Endothelial cell of umbilical vein (primary cell): ENCODE results near the gene RASA2. TPM values are rescaled to one million over a fixed set of nuclear protein-coding genes. Genes with fewer than 3 reads are reported as not detected.

Source experiments
- BruUV-seq: library from RNA; stranded (reverse); fragments of 400-500 nt; replicated peaks from 2 replicates; lab custom pipeline; 2021; lab: Mats Ljungman, UMichigan
- CTCF ChIA-PET: fragments of 300-600, 350-600 bp; sonication (Branson Sonifier 250); formaldehyde crosslinking; loops from one replicate; lab custom pipeline; 2021; ENCODE audit warnings: antibody characterized with exemption, inconsistent platforms; lab: Charles Lee
- POLR2A ChIA-PET: fragments of 300-600, 350-600 bp; sonication (Branson Sonifier 250); formaldehyde crosslinking; loops from one replicate; lab custom pipeline; 2021; ENCODE audit warnings: antibody characterized with exemption, inconsistent platforms; lab: Charles Lee
- DNase-seq: peaks from one replicate; pipeline ENCODE4 v3.0.0-alpha.2; 2011; ENCODE audit warnings: low read depth, low spot score
- FAIRE-seq: peaks from 2 replicates; lab custom pipeline; 2011; peaks lifted over from hg19 to GRCh38; lab: Jason Lieb, UNC
- H2AFZ ChIP-seq: 2 replicates; pipeline ENCODE4 v1.6.0; 2012; ENCODE audit warnings: low read depth, low read length, control low read depth, inconsistent platforms
- H3K27ac ChIP-seq: 2 replicates; pipeline ENCODE4 v1.5.1; 2011; ENCODE audit warnings: low read depth, mild to moderate bottlenecking, control low read depth, low read length, moderate library complexity; ENCODE audit not compliant: insufficient read depth
- H3K27me3 ChIP-seq, 2 experiments: 2 replicates each; pipeline versions ENCODE4 v1.6.0 to v1.6.1; 2011; ENCODE audit warnings: low read length in 2 of 2, mixed read lengths in 1 of 2; ENCODE audit not compliant: control insufficient read depth in 2 of 2, insufficient read depth in 2 of 2
- H3K36me3 ChIP-seq, 2 experiments: 2 replicates in 1 of 2; 3 replicates in 1 of 2; pipeline ENCODE4 v1.5.1; 2011; ENCODE audit warnings: low read length in 2 of 2, mild to moderate bottlenecking in 1 of 2, moderate library complexity in 1 of 2; ENCODE audit not compliant: control insufficient read depth in 2 of 2, insufficient read depth in 2 of 2; ENCODE audit errors: extremely low read depth in 1 of 2
- H3K4me1 ChIP-seq: 3 replicates; pipeline ENCODE4 v1.5.1; 2011; ENCODE audit warnings: mild to moderate bottlenecking, low read length; ENCODE audit not compliant: control insufficient read depth, insufficient read depth; ENCODE audit errors: extremely low read depth
- H3K4me2 ChIP-seq: 2 replicates; pipeline ENCODE4 v1.6.1; 2011; ENCODE audit warnings: low read length, control low read depth, mixed read lengths; ENCODE audit not compliant: insufficient read depth
- H3K4me3 ChIP-seq, 3 experiments: fragments of 200-600 bp in 1 of 3; sonication (generic), shearing (Covaris generic) in 1 of 3; replicated peaks in 1 of 3; 2 replicates each; pipeline ENCODE4 v1.5.1; 2011 to 2016; ENCODE audit warnings: control low read depth in 3 of 3, low read length in 3 of 3, mild to moderate bottlenecking in 2 of 3, inconsistent platforms in 1 of 3, low read depth in 1 of 3, moderate library complexity in 1 of 3; ENCODE audit not compliant: insufficient read depth in 1 of 3
- H3K79me2 ChIP-seq: 2 replicates; pipeline ENCODE4 v1.6.0; 2012; ENCODE audit warnings: low read length, inconsistent platforms; ENCODE audit not compliant: control insufficient read depth, insufficient read depth
- H3K9ac ChIP-seq: replicated peaks from 2 replicates; pipeline ENCODE3; 2011; ENCODE audit warnings: low read length, control low read depth; ENCODE audit not compliant: insufficient read depth; ENCODE audit errors: extremely low read depth
- H3K9me1 ChIP-seq: replicated peaks from 3 replicates; pipeline ENCODE4 v1.6.0; 2011; ENCODE audit warnings: mild to moderate bottlenecking, low read length; ENCODE audit not compliant: control insufficient read depth, insufficient read depth; ENCODE audit errors: extremely low read depth
- H3K9me3 ChIP-seq: replicated peaks from 2 replicates; pipeline ENCODE4 v1.5.1; 2012; ENCODE audit warnings: low read length, inconsistent platforms; ENCODE audit not compliant: control insufficient read depth, insufficient read depth
- H4K20me1 ChIP-seq: replicated peaks from 2 replicates; pipeline ENCODE3; 2011; ENCODE audit warnings: mild to moderate bottlenecking, low read length; ENCODE audit not compliant: control insufficient read depth, insufficient read depth; ENCODE audit errors: extremely low read depth
- EZH2 ChIP-seq: IDR thresholded peaks from 2 replicates; pipeline ENCODE4 v1.6.1; 2012; ENCODE audit warnings: borderline replicate concordance, low read depth, mild to moderate bottlenecking, moderate library complexity, low read length, inconsistent platforms; ENCODE audit not compliant: severe bottlenecking
- FOS ChIP-seq: IDR thresholded peaks from 2 replicates; pipeline ENCODE4 v1.6.1; 2011; ENCODE audit warnings: mild to moderate bottlenecking, low read length, moderate library complexity, borderline replicate concordance; ENCODE audit not compliant: insufficient read depth
- GATA2 ChIP-seq: IDR thresholded peaks from 2 replicates; pipeline ENCODE4 v1.7.0; 2011; ENCODE audit warnings: low read depth, mild to moderate bottlenecking, moderate library complexity, mixed read lengths, low read length; ENCODE audit not compliant: insufficient read length, insufficient read depth
- JUN ChIP-seq: IDR thresholded peaks from 2 replicates; pipeline ENCODE4 v1.6.1; 2011; ENCODE audit warnings: borderline replicate concordance, low read depth; ENCODE audit not compliant: insufficient read length, insufficient read depth
- MYC ChIP-seq: IDR thresholded peaks from one replicate; pipeline ENCODE4 v1.6.1; 2011; ENCODE audit warnings: mild to moderate bottlenecking, low read depth, low read length
- POLR2A ChIP-seq: IDR thresholded peaks from 2 replicates; pipeline ENCODE4 v1.6.1; 2012; ENCODE audit warnings: low read depth, mild to moderate bottlenecking, control low read depth, low read length
- POLR2AphosphoS5 ChIP-seq: IDR thresholded peaks from 2 replicates; pipeline ENCODE4 v1.6.1; 2012; ENCODE audit warnings: low read depth, mild to moderate bottlenecking, control low read depth, low read length, moderate library complexity; ENCODE audit not compliant: insufficient read depth
- dilution Hi-C: fragments of 300-500 bp; cut with MboI; formaldehyde crosslinking; loops from one replicate; pipeline ENCODE4 v1.15.0; 2019; ENCODE audit warnings: low sequenced_read_pairs; ENCODE audit not compliant: extremely low pct_ligation_motif_present
- intact Hi-C: fragments of 100-400 bp; cut with micrococcal nuclease; formaldehyde crosslinking; loops from one replicate; pipeline ENCODE4 v1.10.0; 2022
- polyA plus RNA-seq, 4 experiments: library from polyadenylated mRNA; depleted of rRNA in 3 of 4; stranded (reverse) in 3 of 4; unstranded in 1 of 4; fragments of >200 nt; gene quantifications; 2 replicates each; pipeline versions ENCODE4 v1.2.1 to v1.2.3, GENCODE V29; 2011 to 2012; ENCODE audit warnings: missing spikeins in 1 of 4
- total RNA-seq: library from RNA; stranded (reverse); gene quantifications from 2 replicates; pipeline ENCODE4 v1.2.3, GENCODE V29; 2021
- TF ChIP-seq, protein P1 (sequence below), 2 donors: IDR thresholded peaks; 1 replicate in 1 of 2; 2 replicates in 1 of 2; pipeline ENCODE4 v1.5.1; 2011; ENCODE audit warnings: low read length in 2 of 2, mild to moderate bottlenecking in 2 of 2, moderate library complexity in 2 of 2, control low read depth in 1 of 2, inconsistent platforms in 1 of 2, low read depth in 1 of 2; ENCODE audit not compliant: insufficient read depth in 1 of 2; ENCODE audit errors: extremely low read depth in 1 of 2
- TF ChIP-seq, protein P2 (sequence below): IDR thresholded peaks from 2 replicates; pipeline ENCODE4 v1.6.1; 2011; ENCODE audit not compliant: insufficient read depth, insufficient read length

The RASA2 gene
- total and polyA plus RNA-seq, 2 donors (not counting 3 experiments of a cell fraction or from before 2014, with no cell fraction given), result 3.1 to 20.2 TPM

DNA sequence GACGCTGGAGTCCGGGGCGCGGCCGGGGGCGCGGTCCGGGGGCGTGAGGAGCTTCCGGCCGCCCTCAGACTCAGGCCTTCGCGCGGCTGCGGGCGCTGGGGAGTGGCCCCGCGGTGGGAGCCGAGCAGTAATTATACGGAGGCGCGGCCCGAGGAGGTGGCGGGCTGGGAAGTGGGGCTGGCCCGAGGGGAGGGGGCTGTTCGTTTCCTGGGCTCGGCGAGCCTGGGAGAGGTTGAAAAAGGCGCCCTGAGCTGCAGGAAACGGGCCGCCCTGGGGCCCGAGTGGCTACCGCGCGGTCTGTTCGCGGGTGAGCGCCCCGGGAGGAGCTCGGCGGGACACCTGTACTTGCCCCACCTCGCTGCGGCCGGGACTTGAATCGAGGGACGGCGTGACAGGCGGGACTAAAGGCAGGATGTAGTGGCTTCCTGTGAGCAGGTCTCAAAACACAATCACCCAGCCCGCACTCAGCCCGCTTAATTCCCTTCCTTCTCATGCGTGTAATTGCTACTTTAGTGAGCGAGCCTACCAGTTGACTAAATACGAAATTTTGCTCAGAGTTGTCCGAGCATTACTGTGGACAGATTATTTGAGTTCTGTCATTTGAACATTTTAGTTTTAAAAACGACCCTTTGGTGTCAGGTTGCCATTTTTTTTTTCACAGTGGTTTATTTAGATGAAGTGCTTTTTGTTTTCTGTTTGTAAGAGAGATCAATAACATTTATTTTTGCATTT, 860 bp downstream of the RASA2 start:
- BruUV-seq, result no TSS peak
- DNase-seq (peak; percentile 60), FAIRE-seq (peak; percentile 72)

DNA sequence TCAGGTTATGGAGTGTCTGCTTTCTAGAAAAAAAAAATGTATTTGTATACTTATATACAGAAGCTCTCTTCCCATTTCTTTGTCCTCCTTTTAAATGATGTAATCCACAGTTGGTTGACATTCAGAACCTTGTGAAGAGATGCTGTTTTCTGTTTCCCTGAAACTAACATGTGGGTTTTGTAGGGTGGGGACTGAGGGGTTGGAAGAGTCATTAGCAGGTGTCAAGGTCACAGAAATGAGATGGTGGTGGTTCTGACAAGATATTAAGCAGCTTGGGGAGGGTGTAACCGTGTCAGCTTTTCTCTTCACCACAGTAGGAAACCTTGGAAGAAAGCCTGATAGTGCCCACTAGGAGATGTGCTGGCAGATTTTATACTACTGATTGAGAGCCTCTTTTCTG, 2.4 kb downstream of the RASA2 start:
- Histone ChIP-seq H3K9me1 (no peaks in the 10 kb centered on the region), H3K9ac (no peak overlapping the region), H3K4me3 (no peak overlapping the region), H4K20me1 (peaks cover 8% of the 10 kb centered on the region), H3K27me3 (no peaks in the 10 kb centered on the region), H3K4me2 (peak overlapping the region; percentile 88), H3K79me2 (peaks cover 72% of the 10 kb centered on the region), H3K4me1 (peaks cover 50% of the 10 kb centered on the region), H3K9me3 (no peaks in the 10 kb centered on the region), H2AFZ (no peak overlapping the region), H3K27ac (no peak overlapping the region), H3K36me3 (peaks cover 0 to 2% of the 10 kb centered on the region in 2 experiments)
- intact Hi-C loops, result no loop called here
- TF ChIP-seq MYC (no peak), POLR2AphosphoS5 (no peak), EZH2 (no peak), JUN (no peak), POLR2A (no peak), FOS (no peak), GATA2 (no peak)
- TF ChIP-seq, protein P1, sequence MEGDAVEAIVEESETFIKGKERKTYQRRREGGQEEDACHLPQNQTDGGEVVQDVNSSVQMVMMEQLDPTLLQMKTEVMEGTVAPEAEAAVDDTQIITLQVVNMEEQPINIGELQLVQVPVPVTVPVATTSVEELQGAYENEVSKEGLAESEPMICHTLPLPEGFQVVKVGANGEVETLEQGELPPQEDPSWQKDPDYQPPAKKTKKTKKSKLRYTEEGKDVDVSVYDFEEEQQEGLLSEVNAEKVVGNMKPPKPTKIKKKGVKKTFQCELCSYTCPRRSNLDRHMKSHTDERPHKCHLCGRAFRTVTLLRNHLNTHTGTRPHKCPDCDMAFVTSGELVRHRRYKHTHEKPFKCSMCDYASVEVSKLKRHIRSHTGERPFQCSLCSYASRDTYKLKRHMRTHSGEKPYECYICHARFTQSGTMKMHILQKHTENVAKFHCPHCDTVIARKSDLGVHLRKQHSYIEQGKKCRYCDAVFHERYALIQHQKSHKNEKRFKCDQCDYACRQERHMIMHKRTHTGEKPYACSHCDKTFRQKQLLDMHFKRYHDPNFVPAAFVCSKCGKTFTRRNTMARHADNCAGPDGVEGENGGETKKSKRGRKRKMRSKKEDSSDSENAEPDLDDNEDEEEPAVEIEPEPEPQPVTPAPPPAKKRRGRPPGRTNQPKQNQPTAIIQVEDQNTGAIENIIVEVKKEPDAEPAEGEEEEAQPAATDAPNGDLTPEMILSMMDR (IDR thresholded peaks at IDR 0.05; ENCODE audit: extremely low read depth in 1 of 2, insufficient read depth in 1 of 2, low read depth in 1 of 2, low read length in 2 of 2), result no peak
- TF ChIP-seq, protein P2, sequence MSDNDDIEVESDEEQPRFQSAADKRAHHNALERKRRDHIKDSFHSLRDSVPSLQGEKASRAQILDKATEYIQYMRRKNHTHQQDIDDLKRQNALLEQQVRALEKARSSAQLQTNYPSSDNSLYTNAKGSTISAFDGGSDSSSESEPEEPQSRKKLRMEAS, result no peak
- POLR2A ChIA-PET, result no interaction called here
- DNase-seq (no peak), FAIRE-seq (no peak)
- dilution Hi-C loops, result no loop called here
- BruUV-seq, result no TSS peak
- CTCF ChIA-PET, result interaction anchor here (0.7 to 1.3 kb wide), 5 partner anchors 8 to 72 kb away, joined by 3 to 9 read pairs (median 3); no protein-coding TSS in a partner anchor

More for the DNA sequence above, 860 bp downstream of the RASA2 start:
- peak; percentile 64 for TF ChIP-seq POLR2A
- TF ChIP-seq POLR2AphosphoS5, result peak; percentile 65
- TF ChIP-seq GATA2, result no peak
- intact Hi-C loops, result loop anchor here (1.0 to 2.0 kb wide), 4 partner anchors 9 to 77 kb away; no protein-coding TSS in a partner anchor
- H2AFZ ChIP-seq, result peak overlapping the region; percentile 49
- H3K9ac ChIP-seq, result peak overlapping the region; percentile 91
- peak overlapping the region; percentile 88 for H3K4me2 ChIP-seq
- peaks cover 8% of the 10 kb centered on the region for H4K20me1 ChIP-seq
- H3K27ac ChIP-seq, result peak overlapping the region; percentile 74
- ChIA-PET POLR2A (interaction anchor here (1.1 kb wide), 1 partner anchor 13 kb away, joined by 4 read pairs; no protein-coding TSS in a partner anchor), CTCF (interaction anchor here (0.6 to 3.3 kb wide), 7 partner anchors 14 to 73 kb away, joined by 3 to 20 read pairs (median 3); no protein-coding TSS in a partner anchor)
- H3K4me1 ChIP-seq, result peaks cover 59% of the 10 kb centered on the region
- dilution Hi-C loops, result no loop called here
- H3K4me3 ChIP-seq, result peak overlapping the region; percentile 93 to 98 (median 96)
- no peaks in the 10 kb centered on the region for H3K9me3 ChIP-seq
- no peaks in the 10 kb centered on the region for H3K36me3 ChIP-seq
- no peaks in the 10 kb centered on the region for H3K27me3 ChIP-seq
- no peaks in the 10 kb centered on the region for H3K9me1 ChIP-seq
- peaks cover 57% of the 10 kb centered on the region for H3K79me2 ChIP-seq
